B cell (primary cell): ENCODE data around the gene LAPTM4A. TPM values are rescaled to one million over a fixed set of nuclear protein-coding genes. Genes with fewer than 3 reads are reported as not detected.

Experiments
- ATAC-seq: fragments of 200-7000 bp; cut with Tn5 transposase; one replicate; pipeline ENCODE4 v1.10.0; 2021; ENCODE audit warnings: low read depth, mild to moderate bottlenecking, moderate number of reproducible peaks, moderate library complexity
- CTCF ChIA-PET: fragments of 350-600 bp; sonication (Branson Sonifier 250); formaldehyde crosslinking; loops from one replicate; lab custom pipeline; 2021; ENCODE audit warnings: antibody characterized with exemption, inconsistent platforms; lab: Charles Lee
- POLR2A ChIA-PET: fragments of 350-600 bp; sonication (Branson Sonifier 250); formaldehyde crosslinking; loops from one replicate; lab custom pipeline; 2021; ENCODE audit warnings: antibody characterized with exemption; lab: Charles Lee
- DNase-seq: peaks from one replicate; pipeline ENCODE4 v3.0.0; 2013
- H2AFZ ChIP-seq: 2 replicates; pipeline ENCODE4 v1.6.1; 2012; ENCODE audit warnings: mild to moderate bottlenecking, low read depth, low read length; ENCODE audit not compliant: insufficient read depth, poor library complexity, severe bottlenecking
- H3K27ac ChIP-seq, 2 donors: 1 replicate in 1 of 2; 2 replicates in 1 of 2; pipeline ENCODE4 v1.5.1; 2012 to 2013; ENCODE audit warnings: low read length in 2 of 2, mild to moderate bottlenecking in 2 of 2, moderate library complexity in 1 of 2
- H3K27me3 ChIP-seq, 4 experiments: fragments of 200-600 bp in 1 of 4; sonication (generic) in 1 of 4; replicated peaks in 1 of 4; 1 replicate in 2 of 4; 2 replicates in 2 of 4; pipeline versions ENCODE4 v1.6.1 to v1.7.0; 2013 to 2016; ENCODE audit warnings: low read length in 3 of 4, mild to moderate bottlenecking in 2 of 4, mixed read lengths in 1 of 4, moderate library complexity in 1 of 4; ENCODE audit not compliant: insufficient read depth in 4 of 4, control insufficient read depth in 3 of 4; ENCODE audit errors: control extremely low read depth in 1 of 4
- H3K36me3 ChIP-seq, 2 experiments: replicated peaks in 1 of 2; 1 replicate in 1 of 2; 2 replicates in 1 of 2; pipeline versions ENCODE4 v1.6.1 to v1.7.1; 2013; ENCODE audit warnings: low read length in 1 of 2; ENCODE audit not compliant: insufficient read depth in 2 of 2, control insufficient read depth in 1 of 2; ENCODE audit errors: control extremely low read depth in 1 of 2, extremely low read depth in 1 of 2
- H3K4me1 ChIP-seq, 2 donors: fragments of 200-600 bp in 1 of 2; sonication (generic) in 1 of 2; 1 replicate in 1 of 2; 2 replicates in 1 of 2; pipeline versions ENCODE4 v1.5.1 to v1.6.1; 2013 to 2017; ENCODE audit warnings: low read length in 2 of 2; ENCODE audit not compliant: control insufficient read depth in 2 of 2, insufficient read depth in 2 of 2
- H3K4me2 ChIP-seq: replicated peaks from 2 replicates; pipeline ENCODE3; 2012; ENCODE audit warnings: mild to moderate bottlenecking, low read depth, low read length; ENCODE audit not compliant: poor library complexity, severe bottlenecking
- H3K4me3 ChIP-seq, 5 experiments: fragments of 200-600 bp in 1 of 5; sonication (generic) in 1 of 5; 1 replicate in 3 of 5; 2 replicates in 2 of 5; pipeline versions ENCODE4 v1.5.1 to v1.7.0; 2011 to 2016; ENCODE audit warnings: low read length in 4 of 5, mild to moderate bottlenecking in 4 of 5, low read depth in 2 of 5, control low read depth in 1 of 5, moderate library complexity in 1 of 5; ENCODE audit not compliant: insufficient read depth in 1 of 5; ENCODE audit errors: control extremely low read depth in 1 of 5, extremely low read depth in 1 of 5
- H3K79me2 ChIP-seq: fragments of 200-600 bp; sonication (generic); one replicate; pipeline ENCODE4 v1.6.0; 2016; ENCODE audit warnings: low read length; ENCODE audit not compliant: control insufficient read depth, insufficient read depth
- H3K9ac ChIP-seq: fragments of 200-600 bp; sonication (generic); 2 replicates; pipeline ENCODE4 v1.6.1; 2017; ENCODE audit warnings: mild to moderate bottlenecking, low read length, moderate library complexity
- H3K9me3 ChIP-seq, 3 donors: one replicate each; pipeline versions ENCODE4 v1.6.1 to v1.7.1; 2013; ENCODE audit warnings: low read length in 2 of 3; ENCODE audit not compliant: control insufficient read depth in 2 of 3, insufficient read depth in 1 of 3; ENCODE audit errors: control extremely low read depth in 1 of 3
- H4K20me1 ChIP-seq: 2 replicates; pipeline ENCODE4 v1.6.0; 2012; ENCODE audit warnings: mild to moderate bottlenecking, low read length; ENCODE audit not compliant: insufficient read depth, control insufficient read depth, poor library complexity, severe bottlenecking
- H3K27ac Mint-ChIP-seq: one replicate; pipeline ENCODE4 v1.8.0; 2021; ENCODE audit warnings: mixed read lengths
- H3K27me3 Mint-ChIP-seq: one replicate; pipeline ENCODE4 v1.8.0; 2021; ENCODE audit warnings: mixed read lengths
- H3K4me1 Mint-ChIP-seq: one replicate; pipeline ENCODE4 v1.8.0; 2021; ENCODE audit warnings: mixed read lengths
- H3K4me3 Mint-ChIP-seq: one replicate; pipeline ENCODE4 v1.8.0; 2021; ENCODE audit warnings: mixed read lengths
- H3K9me3 Mint-ChIP-seq: one replicate; pipeline ENCODE4 v1.8.0; 2022; ENCODE audit warnings: mixed read lengths; ENCODE audit not compliant: insufficient read depth
- CTCF ChIP-seq: fragments of 200-600 bp; IDR thresholded peaks from one replicate; pipeline ENCODE4 v1.8.0; 2022; ENCODE audit warnings: antibody characterized with exemption, mild to moderate bottlenecking
- EZH2 ChIP-seq: IDR thresholded peaks from 2 replicates; pipeline ENCODE4 v1.6.1; 2012; ENCODE audit warnings: borderline replicate concordance, low read depth, mild to moderate bottlenecking, moderate library complexity, low read length; ENCODE audit not compliant: insufficient read depth, poor library complexity, severe bottlenecking
- WGBS: methylation state at CpG from one replicate; pipeline ENCODE4 v1.1.5; 2013; ENCODE audit warnings: missing lambda C conversion rate; ENCODE audit not compliant: insufficient coverage; 5-methylcytosine and 5-hydroxymethylcytosine counted together
- intact Hi-C: fragments of 100-400 bp; cut with micrococcal nuclease; formaldehyde crosslinking; loops from one replicate; pipeline ENCODE4 v1.10.0; 2022
- polyA plus RNA-seq: library from polyadenylated mRNA; depleted of rRNA; stranded (reverse); fragments of >200 nt; gene quantifications from 2 replicates; pipeline ENCODE4 v1.2.3, GENCODE V29; 2012
- total RNA-seq, 2 donors: library from RNA; stranded (reverse); fragments of 120-200 nt in 1 of 2; gene quantifications; 1 replicate in 1 of 2; 2 replicates in 1 of 2; pipeline versions ENCODE4 v1.2.3 to v1.2.4, GENCODE V29; 2013 to 2022

LAPTM4A gene
- total and polyA plus RNA-seq, 2 donors (not counting 1 experiment from before 2014, with no cell fraction given): 45.9 to 74.4 TPM

GRCh38 chr2:20034821-20035220 is 16.6 kb downstream of the LAPTM4A start:
- Histone ChIP-seq H3K36me3 (peaks cover 6 to 82% of the 10 kb centered on the region in 2 experiments), H2AFZ (no peak overlapping the region), H3K9me3 (no peaks in the 10 kb centered on the region), H3K79me2 (peaks cover 19% of the 10 kb centered on the region), H3K27ac (peak overlapping the region in 1 of 2 donors; percentile 65), H3K4me3 (no peak overlapping the region), H3K4me1 (peaks cover 11 to 12% of the 10 kb centered on the region in 2 donors), H3K4me2 (no peak overlapping the region), H3K27me3 (no peaks in the 10 kb centered on the region), H3K9ac (no peak overlapping the region), H4K20me1 (peaks cover 14% of the 10 kb centered on the region)
- WGBS: no CpG with 5 or more reads among the region's 2 CpGs
- DNase-seq (no peak), ATAC-seq (no peak)
- Mint-ChIP-seq H3K9me3 (no peaks in the 10 kb centered on the region), H3K27me3 (no peaks in the 10 kb centered on the region), H3K4me1 (peaks cover 28% of the 10 kb centered on the region), H3K27ac (no peak overlapping the region), H3K4me3 (no peak overlapping the region)
- TF ChIP-seq CTCF (no peak), EZH2 (no peak)
- CTCF ChIA-PET: interaction anchor here (0.6 to 3.0 kb wide), 3 partner anchors 13 to 20 kb away, joined by 3 to 28 read pairs (median 4); no protein-coding TSS in a partner anchor
- POLR2A ChIA-PET: interaction anchor here (1.0 kb wide), 1 partner anchor 15 kb away, joined by 3 read pairs; no protein-coding TSS in a partner anchor
- intact Hi-C loops: no loop called here

- H3K4me3 ChIP-seq: no peak overlapping the region
Observed at GRCh38 chr2:20034218-20034617, 17.2 kb downstream of the LAPTM4A start.

More at GRCh38 chr2:20034218-20034617, 17.2 kb downstream of the LAPTM4A start:
- Mint-ChIP-seq H3K4me3 (no peak overlapping the region), H3K9me3 (peaks cover 2% of the 10 kb centered on the region), H3K4me1 (peaks cover 28% of the 10 kb centered on the region), H3K27ac (no peak overlapping the region), H3K27me3 (no peaks in the 10 kb centered on the region)
- Histone ChIP-seq H3K9ac (no peak overlapping the region), H3K36me3 (peaks cover 8 to 80% of the 10 kb centered on the region in 2 experiments), H3K27me3 (no peaks in the 10 kb centered on the region), H3K4me1 (peaks cover 11 to 12% of the 10 kb centered on the region in 2 donors), H3K79me2 (peaks cover 16% of the 10 kb centered on the region), H3K4me2 (no peak overlapping the region), H3K9me3 (no peaks in the 10 kb centered on the region), H2AFZ (no peak overlapping the region), H4K20me1 (peaks cover 12% of the 10 kb centered on the region), H3K27ac (no peak overlapping the region)
- POLR2A ChIA-PET: interaction anchor here (1.0 kb wide), 1 partner anchor 15 kb away, joined by 3 read pairs; no protein-coding TSS in a partner anchor
- DNase-seq: no peak
- no peak for ATAC-seq
- no peak for TF ChIP-seq CTCF
- TF ChIP-seq EZH2: no peak
- CTCF ChIA-PET: interaction anchor here (0.6 to 2.2 kb wide), 4 partner anchors 11 to 21 kb away, joined by 3 to 8 read pairs (median 4); no protein-coding TSS in a partner anchor
- intact Hi-C loops: no loop called here
- no CpG with 5 or more reads among the region's 4 CpGs for WGBS
